Right hindlimb (tissue), 1 donor: ENCODE measurements around the gene SPECC1.
"Not testable (repeated sequence)": the region's sequence is repeated elsewhere in the genome, so short reads cannot be mapped to it uniquely, and the experiment has no call there.

ENCODE experiments used
- DNase-seq: peaks from one replicate; pipeline ENCODE4 v3.0.0-alpha.2; 2018

SPECC1 gene

DNA sequence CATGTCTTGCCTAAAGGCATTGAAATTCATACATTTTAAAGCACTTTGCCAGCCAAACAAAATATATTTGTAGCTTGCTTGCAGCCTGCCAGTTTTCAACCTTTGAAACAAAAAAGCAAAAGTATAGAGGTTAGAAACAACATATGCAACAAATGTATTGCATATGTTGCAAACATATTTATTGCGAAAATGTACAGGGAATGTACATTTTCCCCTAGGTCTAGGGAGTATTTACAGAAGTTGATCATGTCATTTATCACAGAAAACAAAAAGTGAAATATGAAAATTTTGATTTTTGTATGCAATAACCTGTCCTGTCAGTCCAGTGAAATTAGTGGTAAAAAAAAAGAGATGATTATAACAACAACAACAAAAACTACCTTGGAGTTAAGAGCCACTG, 171.5 kb downstream of the SPECC1 start:
- DNase-seq = no peak

DNA sequence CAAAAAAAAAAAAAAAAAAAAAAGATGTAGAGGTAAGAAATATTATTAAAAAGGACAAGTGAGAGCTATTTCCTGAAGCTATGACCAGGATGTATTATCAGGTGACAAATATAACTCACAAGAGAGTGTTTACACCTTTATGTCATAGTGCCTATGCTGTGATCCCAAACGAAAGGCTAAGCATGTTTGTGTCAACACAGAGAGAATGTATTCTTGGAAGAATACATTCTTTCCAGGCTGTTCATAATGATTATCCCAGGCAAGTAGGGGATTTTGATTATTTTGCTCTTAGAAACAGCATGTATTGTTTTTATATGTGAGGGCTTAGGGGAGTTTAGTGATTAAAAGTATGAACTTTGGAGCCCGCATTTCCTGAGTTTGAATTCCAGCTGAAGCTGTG, 175.0 kb downstream of the SPECC1 start:
- no peak for DNase-seq

DNA sequence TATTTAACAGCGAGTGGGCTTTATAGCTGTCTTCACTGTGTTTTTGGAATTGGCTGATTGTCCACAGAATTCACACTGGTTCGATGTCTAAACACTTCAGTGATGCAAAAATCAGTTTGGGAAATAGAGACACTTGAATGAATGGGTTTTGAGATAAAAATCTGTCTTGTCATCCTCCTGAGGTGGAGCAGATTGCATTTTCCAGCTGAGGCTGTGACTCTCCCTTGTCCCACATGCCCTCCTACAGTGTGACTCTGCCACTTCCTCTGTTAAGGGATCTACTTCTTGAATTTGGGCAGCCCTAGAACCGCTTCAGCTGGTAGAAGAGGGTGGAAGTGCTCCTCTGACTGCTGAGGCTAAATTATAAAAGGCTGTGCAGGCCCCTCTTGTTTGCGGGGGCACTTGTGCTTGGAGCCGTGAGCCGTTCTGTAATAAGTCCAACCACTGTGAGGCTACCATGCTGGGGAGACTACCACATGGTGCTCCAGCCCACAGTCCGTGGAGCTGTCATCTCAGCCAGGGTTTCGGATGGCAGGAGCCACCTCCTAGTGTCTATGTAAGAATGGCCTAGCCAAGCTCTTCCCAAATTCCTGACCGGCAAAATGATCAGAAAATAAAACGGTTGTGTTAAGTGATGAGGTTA, 175.9 kb downstream of the SPECC1 start:
- no peak for DNase-seq

DNA sequence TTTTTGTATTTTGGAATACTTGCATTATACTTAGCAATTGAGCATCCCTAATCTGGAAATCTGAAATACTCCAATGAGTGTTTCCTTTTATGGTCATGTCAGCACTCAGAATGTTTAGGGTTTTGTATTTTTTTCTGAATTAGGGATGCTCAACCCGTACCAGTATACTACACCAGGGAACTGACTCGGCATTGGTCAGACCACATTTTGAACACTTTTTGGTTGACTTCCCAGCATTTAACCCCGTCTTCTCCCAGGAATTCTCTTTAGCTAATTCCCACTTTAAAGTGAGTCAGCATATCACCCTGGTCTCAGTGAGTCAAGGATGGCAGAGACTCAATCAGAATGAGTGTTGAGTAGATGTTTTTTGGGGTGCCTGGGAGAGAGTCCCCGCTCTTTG, 177.9 kb downstream of the SPECC1 start:
- DNase-seq = no peak

DNA sequence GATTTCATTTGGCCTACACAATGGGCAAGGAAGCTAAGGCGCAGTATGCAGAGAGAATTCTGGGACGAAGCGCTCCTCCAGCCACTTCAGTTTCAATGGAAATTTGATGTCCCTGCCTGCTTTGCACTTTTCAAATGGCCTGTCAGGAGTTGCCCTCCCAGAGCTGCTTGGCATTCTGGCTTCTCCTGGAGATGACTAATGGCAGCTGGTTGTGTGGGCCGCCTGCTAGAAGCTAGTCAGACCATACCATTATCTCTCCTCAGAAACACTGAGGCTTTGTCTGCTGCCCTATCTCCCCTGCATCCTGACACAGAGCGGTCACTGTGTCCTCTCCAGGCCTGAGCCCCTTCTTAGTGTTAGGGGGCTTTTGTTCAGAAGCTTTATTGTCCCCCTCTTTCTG, 180.1 kb downstream of the SPECC1 start:
- DNase-seq = peak; percentile 37

DNA sequence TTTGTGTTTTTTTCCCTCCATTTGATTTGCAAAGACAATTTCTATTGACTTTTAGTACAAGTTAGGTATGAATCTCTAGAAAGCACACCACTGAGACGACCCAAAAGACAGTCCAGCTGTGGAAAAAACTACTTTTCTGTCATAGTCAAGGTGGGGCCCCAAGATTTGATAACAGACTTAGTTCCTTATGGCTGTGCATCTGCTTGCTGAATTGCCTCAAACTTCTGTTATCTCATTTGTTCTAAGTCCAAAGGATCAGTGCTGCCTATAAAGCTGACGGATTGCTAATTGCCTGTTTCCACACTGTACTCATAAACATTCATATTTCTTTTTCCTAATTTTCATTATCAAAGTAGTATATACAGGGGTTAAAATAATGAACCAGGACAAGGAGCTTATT, 180.8 kb downstream of the SPECC1 start:
- DNase-seq = no peak

DNA sequence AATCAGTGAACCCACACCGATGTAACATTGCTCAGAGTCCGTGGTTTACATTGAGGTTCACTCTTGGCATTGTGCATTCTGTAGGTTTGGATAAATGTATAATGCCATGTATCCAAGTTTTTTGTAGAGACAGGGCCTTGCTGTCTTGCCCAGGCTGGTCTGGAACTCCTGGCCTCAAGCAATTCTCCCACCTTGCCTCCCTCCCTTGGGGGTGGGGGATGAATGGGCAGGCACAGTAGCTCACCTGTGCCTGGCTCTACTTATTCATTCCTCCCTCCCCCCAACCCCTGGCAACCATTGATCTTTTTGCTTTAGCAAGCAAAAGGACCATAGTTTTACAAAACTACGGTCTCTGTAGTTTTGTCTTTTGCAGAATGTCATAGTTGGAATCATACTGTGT, 181.4 kb downstream of the SPECC1 start:
- DNase-seq = no peak

DNA sequence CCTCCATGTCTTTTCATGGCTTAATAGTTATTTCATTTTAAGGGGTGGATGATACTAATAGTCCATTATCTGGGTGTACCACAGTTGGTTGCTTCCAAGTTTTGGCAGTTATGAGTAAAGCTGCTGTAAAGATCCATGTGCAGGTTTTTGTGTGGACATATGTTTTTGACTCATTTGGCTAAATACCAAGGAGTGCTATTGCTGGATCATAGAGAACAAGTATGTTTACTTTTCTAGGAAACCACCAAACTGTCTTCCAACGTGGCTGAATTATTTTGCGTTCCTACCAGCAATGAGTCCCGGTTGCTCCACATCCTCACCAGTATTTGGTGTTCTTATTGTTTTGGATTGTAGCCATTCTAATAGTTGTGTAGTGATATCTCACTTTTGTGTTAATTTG, 181.9 kb downstream of the SPECC1 start:
- DNase-seq = no peak

DNA sequence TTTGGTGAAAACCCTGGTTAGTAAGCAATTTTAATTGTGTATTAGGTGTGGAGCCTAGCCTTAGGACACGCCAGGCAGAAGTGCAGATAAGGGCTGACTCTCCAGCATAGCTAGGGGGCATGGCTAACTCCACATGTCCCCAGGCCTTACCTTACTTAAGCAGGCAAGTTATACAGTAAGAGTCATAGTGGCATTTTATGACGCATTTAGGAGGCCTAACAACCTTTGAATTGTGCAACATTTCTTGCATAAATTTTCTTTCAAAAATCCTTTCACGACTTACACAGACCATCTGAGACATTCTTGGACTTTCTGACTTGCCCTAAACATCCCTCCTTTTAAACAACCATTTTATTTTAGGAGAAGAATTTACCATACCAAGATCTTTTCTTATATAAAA, 187.1 kb downstream of the SPECC1 start:
- not testable (repeated sequence) for DNase-seq

DNA sequence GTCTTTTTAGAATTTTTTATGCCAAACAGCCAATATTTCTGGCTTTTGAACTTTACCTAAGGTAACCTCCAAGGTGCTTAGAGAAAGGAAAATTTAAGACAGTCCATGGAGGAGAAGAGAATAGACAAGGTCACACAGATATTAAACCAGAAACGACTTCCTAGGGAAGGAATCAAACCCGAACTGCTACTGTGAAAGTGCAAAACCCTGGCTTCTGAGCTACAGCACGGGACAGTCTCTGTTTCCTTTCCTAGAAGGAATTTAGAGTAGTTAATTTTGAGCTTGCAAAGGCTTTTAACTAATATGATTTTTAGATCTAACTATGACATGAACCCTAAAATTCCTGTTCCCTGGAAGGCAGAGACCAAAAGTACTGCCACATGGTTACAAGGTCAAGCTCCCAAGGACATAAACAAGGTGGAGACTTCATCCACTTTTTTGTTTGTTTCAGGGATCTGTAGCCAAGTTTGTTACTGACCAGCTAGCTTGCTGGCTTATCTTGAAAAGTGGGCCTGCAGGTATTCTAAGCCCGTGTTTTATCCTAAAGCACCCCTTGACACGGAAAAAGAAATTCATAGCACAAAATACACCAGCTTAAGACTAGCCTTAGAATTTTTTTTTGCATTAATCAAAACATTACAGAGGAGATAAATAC, 188.2 kb downstream of the SPECC1 start:
- DNase-seq = no peak

DNA sequence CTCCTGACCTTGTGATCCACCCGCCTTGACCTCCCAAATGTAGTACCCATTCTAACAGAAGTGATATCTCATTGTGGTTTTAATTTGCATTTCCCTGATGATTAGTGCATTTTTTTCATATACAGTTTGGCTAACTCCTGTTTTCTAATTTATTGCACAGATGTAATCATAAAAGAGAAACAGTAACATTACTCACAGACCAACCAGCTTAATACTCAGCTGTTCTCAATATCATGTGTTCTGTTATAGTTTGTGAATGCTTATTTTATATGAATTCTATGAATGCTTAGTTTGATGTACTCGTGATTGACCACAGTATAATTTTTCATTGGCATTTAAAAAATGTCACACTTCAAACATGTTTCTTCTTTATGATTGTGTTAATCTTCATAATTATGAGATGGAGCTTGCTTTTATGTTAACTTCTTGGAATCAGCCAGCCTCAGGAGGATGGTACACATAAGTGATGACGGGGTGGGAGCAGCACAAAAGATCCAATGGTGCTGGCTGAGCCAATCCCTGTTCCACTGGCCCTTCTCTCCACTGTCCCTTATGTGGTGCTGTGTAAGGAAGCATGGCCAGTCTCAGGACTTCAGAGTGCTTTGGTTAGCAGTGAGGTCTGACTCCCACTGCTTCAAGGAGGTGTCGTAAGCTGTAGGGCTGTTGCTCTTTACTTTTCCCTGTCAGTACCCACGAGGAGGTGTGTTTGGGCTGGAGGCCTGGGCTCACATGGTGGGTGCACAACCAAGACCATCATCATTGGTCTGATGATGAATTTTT, 191.0 kb downstream of the SPECC1 start:
- DNase-seq = no peak

DNA sequence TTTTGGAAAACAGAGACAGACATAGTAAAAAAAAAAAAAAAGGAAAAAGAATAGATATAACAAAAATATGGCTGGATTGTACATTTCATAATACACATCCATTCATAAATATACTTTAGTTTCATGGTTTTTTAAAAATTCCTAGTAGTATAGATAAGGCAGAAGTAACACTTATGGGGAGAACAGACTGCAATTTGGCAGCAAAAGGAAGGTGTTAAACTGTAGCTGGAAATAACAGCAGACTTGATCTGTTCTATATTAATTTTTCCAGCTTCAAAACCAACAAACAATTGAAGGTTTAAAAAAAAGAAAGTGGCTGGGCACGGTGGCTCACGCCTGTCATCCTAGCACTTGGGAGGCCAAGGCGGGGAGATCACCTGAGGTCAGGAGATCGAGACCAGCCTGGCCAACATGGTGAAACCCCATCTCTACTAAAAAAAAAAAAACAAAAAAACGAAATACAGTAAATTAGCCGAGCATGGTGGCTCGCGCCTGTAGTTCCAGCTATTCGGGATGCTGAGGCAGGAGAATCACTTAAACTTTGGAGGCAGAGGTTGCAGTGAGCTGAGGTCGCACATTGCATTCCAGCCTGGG, 191.8 kb downstream of the SPECC1 start:
- DNase-seq = no peak

DNA sequence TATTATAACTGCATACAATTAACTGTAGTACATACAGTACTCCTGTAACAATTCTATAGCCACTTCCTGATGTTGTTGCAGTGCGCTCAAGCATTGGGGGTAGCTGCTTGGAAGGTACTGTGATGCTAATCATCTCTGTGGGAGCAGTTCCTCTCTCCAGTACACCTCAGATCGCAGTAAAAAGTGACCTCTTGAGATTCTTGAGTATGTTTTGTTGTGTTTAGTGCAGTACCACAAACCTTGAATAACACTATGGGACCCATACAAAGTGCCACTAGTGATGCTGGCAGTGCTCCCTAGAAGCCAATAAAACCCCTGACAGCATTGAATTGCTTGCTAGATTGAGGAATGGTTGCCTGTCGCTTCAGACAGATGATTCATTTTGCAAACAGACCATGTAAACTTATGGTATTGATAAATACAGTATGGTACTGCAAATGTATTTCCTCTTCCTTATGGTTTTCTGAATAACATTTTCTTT, 193.0 kb downstream of the SPECC1 start:
- no peak for DNase-seq

DNA sequence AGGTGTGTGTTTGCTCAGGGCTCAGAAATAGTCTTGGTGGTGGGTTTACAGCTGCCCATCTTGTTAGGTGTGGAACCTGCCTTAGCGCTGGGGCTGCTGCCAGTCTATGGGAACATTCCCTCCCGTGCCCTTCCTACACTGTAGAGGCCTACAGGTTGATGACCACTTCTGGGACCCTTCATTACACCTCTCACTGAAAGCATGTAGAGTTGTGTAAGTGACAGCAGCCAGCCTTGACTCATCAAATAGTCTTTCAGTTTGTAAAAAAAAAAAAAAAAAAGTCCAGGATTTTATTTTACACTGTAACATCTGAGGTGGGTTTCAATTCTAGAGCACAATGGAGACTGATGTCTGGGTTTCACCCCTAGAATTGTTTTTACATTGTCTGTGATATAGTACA, 193.9 kb downstream of the SPECC1 start:
- no peak for DNase-seq

DNA sequence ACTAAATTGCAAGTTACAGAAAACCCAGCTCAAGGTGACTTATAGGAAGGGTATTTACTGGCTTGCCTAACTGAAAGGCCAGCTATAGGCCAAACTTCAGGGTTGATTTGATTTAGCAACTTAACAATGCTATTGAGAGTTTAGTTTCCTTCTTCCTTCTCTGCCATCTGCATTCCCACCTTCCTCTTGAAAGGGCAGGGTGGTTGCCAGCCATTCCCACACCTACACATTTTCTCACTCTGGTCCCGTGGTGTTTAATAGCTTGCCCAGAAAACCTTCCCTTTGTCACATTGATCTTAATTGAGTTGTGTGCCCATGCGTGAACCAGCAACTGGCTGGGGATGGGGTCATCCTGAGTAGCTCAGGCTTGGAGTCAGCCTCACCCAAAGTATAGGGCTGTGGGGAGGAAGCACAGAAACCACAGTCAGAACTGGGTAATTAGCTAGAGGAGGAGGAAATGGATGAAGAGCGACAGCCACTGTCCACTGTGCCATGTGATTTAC, 194.7 kb downstream of the SPECC1 start:
- DNase-seq = no peak

DNA sequence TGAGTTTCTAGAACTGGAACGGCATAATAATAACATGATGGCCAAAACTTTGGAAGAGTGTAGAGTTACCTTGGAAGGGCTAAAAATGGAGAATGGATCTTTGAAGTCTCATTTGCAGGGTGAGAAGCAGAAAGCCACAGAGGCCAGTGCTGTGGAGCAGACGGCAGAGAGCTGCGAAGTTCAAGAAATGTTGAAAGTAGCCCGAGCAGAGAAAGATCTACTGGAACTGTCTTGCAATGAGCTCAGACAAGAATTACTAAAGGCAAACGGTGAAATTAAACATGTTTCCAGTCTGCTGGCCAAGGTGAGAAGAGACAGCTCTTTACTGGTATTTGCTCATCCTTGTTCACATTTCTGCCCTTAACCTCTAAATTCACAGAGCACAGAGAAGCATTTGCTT, 196.4 kb downstream of the SPECC1 start:
- DNase-seq = no peak

DNA sequence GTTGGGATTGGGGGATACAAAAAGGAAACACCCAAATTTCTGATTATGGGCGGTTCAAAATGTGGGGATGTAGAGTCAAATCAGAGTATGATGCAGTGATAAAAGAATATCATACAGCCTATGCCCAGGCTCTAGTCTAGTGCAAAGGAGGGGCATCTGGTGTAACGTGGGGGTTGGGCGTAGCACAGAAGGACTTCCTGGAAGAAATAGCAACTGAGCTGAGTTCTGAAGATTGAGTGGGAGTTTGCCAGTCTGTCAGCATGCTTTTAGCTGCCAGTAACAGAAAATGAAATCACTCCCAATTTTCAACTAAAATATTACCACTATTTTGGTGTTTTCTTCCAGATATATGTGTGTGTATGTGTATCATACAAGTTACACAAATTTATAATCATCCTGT, 196.9 kb downstream of the SPECC1 start:
- DNase-seq = no peak

DNA sequence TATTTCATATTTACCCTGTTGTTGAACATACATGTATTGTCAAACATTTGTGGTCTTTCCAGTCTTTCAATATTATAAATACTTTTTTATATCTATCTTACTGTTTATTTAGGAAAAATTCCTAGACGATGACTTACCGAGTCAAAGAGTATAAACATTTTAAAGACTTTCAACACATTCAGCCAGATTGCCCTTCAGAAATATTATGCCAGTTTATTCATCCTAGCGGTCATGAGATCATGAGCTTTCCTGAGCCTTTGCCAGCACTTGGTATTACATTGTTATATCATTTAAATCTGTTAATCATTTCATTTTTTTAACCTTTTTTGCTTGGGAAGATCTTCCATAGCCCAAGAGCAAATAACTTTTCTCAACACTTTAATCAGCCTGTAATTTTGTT, 197.4 kb downstream of the SPECC1 start:
- no peak for DNase-seq

DNA sequence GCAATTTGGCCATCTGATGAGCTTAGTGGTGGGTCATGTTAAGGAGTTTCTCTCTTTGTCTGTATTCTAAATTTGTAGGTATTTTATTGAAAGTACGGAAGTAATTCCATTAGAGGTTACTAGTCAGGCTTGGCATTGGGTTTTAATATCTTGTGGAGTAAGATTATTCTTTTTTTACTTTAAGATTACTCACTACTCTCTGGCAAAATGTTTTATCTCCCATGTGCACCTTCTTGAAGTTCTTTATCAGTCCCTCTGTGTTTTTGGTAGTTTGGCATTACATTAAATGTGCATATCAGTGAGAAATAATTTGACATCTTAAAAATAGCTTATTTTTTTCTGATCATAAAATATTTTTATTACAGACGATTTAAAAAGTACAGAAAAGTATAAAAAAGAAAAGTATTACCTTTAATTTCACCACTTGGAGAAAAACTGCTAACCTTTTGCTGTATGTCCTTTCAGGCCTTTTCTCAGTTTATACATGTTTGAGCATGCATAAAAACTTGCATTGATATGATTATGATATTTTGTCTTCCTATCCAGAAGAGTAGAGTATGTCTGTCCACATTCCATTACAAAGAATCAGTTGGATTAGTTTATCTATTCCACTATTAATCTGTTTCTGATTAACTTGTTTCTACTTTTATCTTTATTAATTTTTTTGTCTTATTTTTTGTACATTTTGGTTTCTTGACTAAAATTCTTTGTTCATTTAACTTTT, 198.3 kb downstream of the SPECC1 start:
- DNase-seq = no peak

DNA sequence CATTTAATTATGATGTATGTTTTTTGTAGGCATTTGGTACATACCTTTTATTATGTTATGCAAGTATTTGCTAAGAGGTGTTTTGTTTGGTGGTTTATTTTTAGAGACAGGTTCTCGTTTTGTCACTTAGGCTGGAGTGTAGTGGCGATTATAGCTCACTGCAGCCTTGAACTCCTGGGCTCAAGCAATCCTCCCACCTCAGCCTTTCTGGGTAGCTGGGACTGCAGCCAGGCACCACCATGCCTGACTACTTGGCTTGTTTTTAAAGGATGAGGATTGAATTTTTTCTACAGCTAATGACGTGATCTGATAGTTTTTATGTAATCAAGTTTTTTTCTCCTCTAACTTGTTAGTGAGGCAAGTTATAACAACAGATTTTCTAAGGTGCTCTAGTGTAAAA, 199.6 kb downstream of the SPECC1 start:
- DNase-seq = no peak

DNA sequence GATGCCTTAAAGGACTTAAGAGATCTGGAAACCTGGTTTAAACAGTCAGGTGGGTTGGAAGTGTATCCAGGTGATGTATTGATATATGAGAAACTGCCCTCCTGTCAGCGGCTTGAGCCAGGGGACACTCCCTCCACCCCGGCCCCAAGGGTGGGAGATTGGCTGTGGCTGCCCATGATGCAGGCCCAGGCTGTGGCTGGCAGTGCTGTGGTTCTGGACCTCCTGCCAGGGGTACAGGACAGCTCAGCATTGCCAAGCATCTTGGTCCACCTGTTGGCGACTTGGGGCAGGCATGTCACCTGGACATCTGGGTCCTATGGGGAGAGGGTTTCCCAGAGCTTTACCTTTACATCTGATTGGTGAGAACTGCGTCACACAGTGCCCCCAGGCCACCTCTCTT, 201.0 kb downstream of the SPECC1 start:
- no peak for DNase-seq

DNA sequence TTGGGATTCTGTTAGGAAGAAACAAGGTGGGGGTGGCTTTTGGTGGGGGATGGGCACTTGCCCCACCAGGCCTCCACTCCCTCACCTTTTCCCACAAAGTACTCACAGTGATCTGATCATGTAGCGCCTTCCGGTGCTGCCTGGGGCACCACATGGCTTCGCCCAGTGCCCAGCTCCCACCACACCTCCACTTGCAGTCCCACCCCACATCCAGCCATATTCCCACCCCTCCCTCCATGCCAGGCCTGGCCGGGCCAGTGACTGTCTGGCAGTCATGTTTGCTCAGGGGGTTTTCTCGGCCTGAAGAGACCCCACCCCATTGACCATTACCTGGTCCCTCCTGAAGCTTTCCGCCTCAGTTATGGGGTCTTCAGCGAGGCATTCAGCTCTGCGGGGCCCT, 201.5 kb downstream of the SPECC1 start:
- no peak for DNase-seq

DNA sequence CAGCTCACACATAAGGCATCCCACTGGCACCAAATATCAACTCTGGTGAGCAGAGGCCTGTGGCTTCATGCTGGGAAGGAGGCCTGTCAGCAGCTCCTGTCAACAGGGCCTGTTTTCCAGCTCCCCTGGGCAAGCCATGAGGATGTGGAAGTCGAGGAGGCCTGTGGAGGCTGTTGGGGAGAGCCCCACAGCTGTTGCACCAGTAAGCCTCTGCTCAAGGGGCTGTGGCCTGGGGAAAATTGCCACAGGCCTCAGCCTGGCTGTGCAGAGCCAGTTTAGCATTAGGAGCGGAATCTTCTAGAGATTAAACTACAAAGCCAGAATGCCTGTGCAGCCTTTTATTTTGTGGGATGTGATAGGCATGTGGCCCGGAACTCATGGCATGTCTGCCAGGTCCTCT, 202.1 kb downstream of the SPECC1 start:
- DNase-seq = no peak
